Nephron progenitor cell (in vitro differentiated cells): ENCODE measurements around the gene SSTR5.

ENCODE experiments used
- DNase-seq: peaks from one replicate; pipeline ENCODE4 v3.0.0; 2021
- H3K27ac Mint-ChIP-seq: 2 replicates; pipeline ENCODE4 v1.8.0; 2021; ENCODE audit warnings: mild to moderate bottlenecking, moderate library complexity, mixed read lengths
- H3K27me3 Mint-ChIP-seq: 2 replicates; pipeline ENCODE4 v1.8.0; 2021; ENCODE audit warnings: mild to moderate bottlenecking, low read depth, mixed read lengths; ENCODE audit not compliant: poor library complexity
- H3K36me3 Mint-ChIP-seq: 2 replicates; pipeline ENCODE4 v1.8.0; 2021; ENCODE audit warnings: low read depth, mixed read lengths
- H3K4me1 Mint-ChIP-seq: 2 replicates; pipeline ENCODE4 v1.8.0; 2021; ENCODE audit warnings: mixed read lengths
- H3K4me3 Mint-ChIP-seq: 2 replicates; pipeline ENCODE4 v1.8.0; 2021; ENCODE audit warnings: mild to moderate bottlenecking, moderate library complexity, mixed read lengths
- H3K9me3 Mint-ChIP-seq: 2 replicates; pipeline ENCODE4 v1.8.0; 2021; ENCODE audit warnings: mild to moderate bottlenecking, moderate library complexity, mixed read lengths
- CTCF ChIP-seq: fragments of 200-600 bp; sonication (generic); IDR thresholded peaks from 2 replicates; pipeline ENCODE4 v1.5.0; 2021; ENCODE audit warnings: antibody characterized with exemption

SSTR5 gene

GRCh38 chr16:1037394-1038257 is 34.9 kb upstream of the SSTR5 start:
- no peak overlapping the region for H3K4me3 Mint-ChIP-seq
- peaks cover 15% of the 10 kb centered on the region for H3K9me3 Mint-ChIP-seq
- H3K27me3 Mint-ChIP-seq, result no peaks in the 10 kb centered on the region
- H3K27ac Mint-ChIP-seq, result peak overlapping the region; percentile 57
- H3K36me3 Mint-ChIP-seq, result peaks cover 8% of the 10 kb centered on the region
- no peak for TF ChIP-seq CTCF
- DNase-seq, result no peak
- peaks cover 34% of the 10 kb centered on the region for H3K4me1 Mint-ChIP-seq

- Mint-ChIP-seq H3K27me3 (no peaks in the 10 kb centered on the region), H3K4me3 (no peak overlapping the region), H3K9me3 (peaks cover 15% of the 10 kb centered on the region), H3K4me1 (peaks cover 34% of the 10 kb centered on the region), H3K27ac (no peak overlapping the region), H3K36me3 (peaks cover 8% of the 10 kb centered on the region)
- DNase-seq, result no peak
- TF ChIP-seq CTCF, result no peak
Observed at GRCh38 chr16:1038932-1039331, 33.6 kb upstream of the SSTR5 start.

GRCh38 chr16:1039762-1040161 is 32.8 kb upstream of the SSTR5 start:
- Mint-ChIP-seq H3K36me3 (peaks cover 8% of the 10 kb centered on the region), H3K27me3 (no peaks in the 10 kb centered on the region), H3K9me3 (peaks cover 15% of the 10 kb centered on the region), H3K4me1 (peaks cover 34% of the 10 kb centered on the region), H3K27ac (peak overlapping the region; percentile 74), H3K4me3 (no peak overlapping the region)
- no peak for TF ChIP-seq CTCF
- no peak for DNase-seq

- no peak for TF ChIP-seq CTCF
- no peaks in the 10 kb centered on the region for H3K27me3 Mint-ChIP-seq
Observed at GRCh38 chr16:1040346-1040745, 32.2 kb upstream of the SSTR5 start.

GRCh38 chr16:1042049-1042744 is 30.4 kb upstream of the SSTR5 start:
- DNase-seq, result no peak
- H3K4me1 Mint-ChIP-seq, result peaks cover 24% of the 10 kb centered on the region
- peaks cover 15% of the 10 kb centered on the region for H3K9me3 Mint-ChIP-seq
- TF ChIP-seq CTCF, result no peak
- H3K36me3 Mint-ChIP-seq, result peaks cover 8% of the 10 kb centered on the region
- H3K4me3 Mint-ChIP-seq, result no peak overlapping the region
- H3K27me3 Mint-ChIP-seq, result no peaks in the 10 kb centered on the region
- H3K27ac Mint-ChIP-seq, result no peak overlapping the region

More at GRCh38 chr16:1040346-1040745, 32.2 kb upstream of the SSTR5 start:
- no peak for DNase-seq
- no peak overlapping the region for H3K27ac Mint-ChIP-seq
- peaks cover 8% of the 10 kb centered on the region for H3K36me3 Mint-ChIP-seq
- no peak overlapping the region for H3K4me3 Mint-ChIP-seq
- peaks cover 32% of the 10 kb centered on the region for H3K4me1 Mint-ChIP-seq
- peaks cover 15% of the 10 kb centered on the region for H3K9me3 Mint-ChIP-seq
